K562 (cell line): ENCODE results near the gene POMT1. TPM values are rescaled to one million over a fixed set of nuclear protein-coding genes. Genes with fewer than 3 reads are reported as not detected.
A peak's percentile ranks its signal among the peaks of the same experiment; 100 is the strongest.

Experiments
- ATAC-seq: fragments of 200-7000 bp; cut with Tn5 transposase; 3 replicates; pipeline ENCODE4 v1.9.1; 2020; ENCODE audit warnings: moderate library complexity
- BruUV-seq: library from RNA; stranded (reverse); fragments of 400-500 nt; replicated peaks from 2 replicates; lab custom pipeline; 2021; lab: Mats Ljungman, UMichigan
- CTCF ChIA-PET: fragments of 300-600 bp; formaldehyde crosslinking; extraction: SDS; loops from one replicate; lab custom pipeline; 2021; ENCODE audit warnings: low intra/inter-chr PET ratio; lab: Yijun Ruan, JAX
- POLR2A ChIA-PET: fragments of 300-600, 350-650 bp; sonication (Branson Sonifier 250); formaldehyde crosslinking; extraction: SDS; loops from one replicate; lab custom pipeline; 2021; ENCODE audit warnings: antibody characterized with exemption, inconsistent platforms; lab: Yijun Ruan, JAX
- DNase-seq, 4 experiments: peaks; one replicate each; pipeline versions ENCODE4 v3.0.0 to v3.0.0-alpha.2; 2011 to 2018; ENCODE audit warnings: low spot score in 3 of 4, mixed read lengths in 3 of 4; ENCODE audit errors: extremely low read depth in 1 of 4
- FAIRE-seq: peaks from 2 replicates; lab custom pipeline; 2011; peaks lifted over from hg19 to GRCh38; lab: Jason Lieb, UNC
- H2AFZ ChIP-seq: 2 replicates; pipeline ENCODE4 v1.6.0; 2011; ENCODE audit warnings: low read depth, low read length, control low read depth, inconsistent platforms
- H3K27ac ChIP-seq: fragments of 200-600 bp; 3 replicates; pipeline ENCODE4 v1.8.0; 2011; ENCODE audit warnings: low read depth, mild to moderate bottlenecking, control low read depth, inconsistent platforms, low read length, moderate library complexity, mixed read lengths; ENCODE audit errors: extremely low read depth
- H3K27me3 ChIP-seq, 2 experiments: fragments of 300-600 bp in 1 of 2; 2 replicates in 1 of 2; 3 replicates in 1 of 2; pipeline versions ENCODE4 v1.6.0 to v1.8.0; 2011; ENCODE audit warnings: inconsistent platforms in 2 of 2, low read length in 2 of 2, mild to moderate bottlenecking in 1 of 2, mixed read lengths in 1 of 2, moderate library complexity in 1 of 2; ENCODE audit not compliant: control insufficient read depth in 2 of 2, insufficient read depth in 2 of 2
- H3K36me3 ChIP-seq: fragments of 300-600 bp; 3 replicates; pipeline ENCODE4 v1.8.0; 2011; ENCODE audit warnings: mild to moderate bottlenecking, low read length, inconsistent platforms; ENCODE audit not compliant: control insufficient read depth, insufficient read depth
- H3K4me1 ChIP-seq, 2 experiments: fragments of 200-600 bp in 1 of 2; replicated peaks in 1 of 2; 2 replicates in 1 of 2; 3 replicates in 1 of 2; pipeline versions ENCODE4 v1.5.1 to v1.8.0; 2011; ENCODE audit warnings: inconsistent platforms in 2 of 2, low read length in 2 of 2, mild to moderate bottlenecking in 1 of 2, mixed read lengths in 1 of 2, moderate library complexity in 1 of 2; ENCODE audit not compliant: control insufficient read depth in 2 of 2, insufficient read depth in 2 of 2
- H3K4me2 ChIP-seq: 2 replicates; pipeline ENCODE4 v1.6.1; 2011; ENCODE audit warnings: low read length, control low read depth, inconsistent platforms, mixed read lengths; ENCODE audit not compliant: insufficient read depth
- H3K4me3 ChIP-seq: fragments of 200-600 bp; sonication (generic), shearing (Covaris generic); 2 replicates; pipeline ENCODE4 v1.5.1; 2016; ENCODE audit warnings: control low read depth, inconsistent platforms
- H3K79me2 ChIP-seq: fragments of 200-600 bp; 3 replicates; pipeline ENCODE4 v1.8.0; 2011; ENCODE audit warnings: low read length, inconsistent platforms; ENCODE audit not compliant: control insufficient read depth, insufficient read depth
- H3K9ac ChIP-seq, 2 experiments: 2 replicates each; pipeline versions ENCODE4 v1.6.0 to v1.6.1; 2011; ENCODE audit warnings: low read depth in 2 of 2, low read length in 2 of 2, control low read depth in 1 of 2, inconsistent platforms in 1 of 2, mild to moderate bottlenecking in 1 of 2, mixed read lengths in 1 of 2; ENCODE audit not compliant: insufficient read depth in 1 of 2
- H3K9me1 ChIP-seq: one replicate; pipeline ENCODE4 v1.6.0; 2011; ENCODE audit warnings: inconsistent platforms, mild to moderate bottlenecking, low read length, moderate library complexity; ENCODE audit not compliant: control insufficient read depth, insufficient read depth
- H3K9me3 ChIP-seq: replicated peaks from 2 replicates; pipeline ENCODE4 v1.5.1; 2011; ENCODE audit warnings: low read depth, low read length, inconsistent platforms; ENCODE audit not compliant: control insufficient read depth, insufficient read depth
- H4K20me1 ChIP-seq: replicated peaks from 2 replicates; pipeline ENCODE4 v1.6.1; 2011; ENCODE audit warnings: low read length, inconsistent platforms, mixed read lengths; ENCODE audit not compliant: control insufficient read depth, insufficient read depth
- EP400 ChIP-seq: fragments of 450-650 bp; IDR thresholded peaks from 2 replicates; pipeline ENCODE4 v1.6.1; 2017; ENCODE audit warnings: antibody characterized with exemption, mild to moderate bottlenecking, moderate library complexity
- FOXA1 ChIP-seq: fragments of 450-650 bp; IDR thresholded peaks from 2 replicates; pipeline ENCODE4 v1.6.1; 2016; ENCODE audit warnings: mild to moderate bottlenecking, borderline replicate concordance
- MYNN ChIP-seq, 2 experiments: sonication (generic); formaldehyde crosslinking in 1 of 2; IDR thresholded peaks; 2 replicates each; pipeline versions ENCODE4 v1.5.0 to v1.6.1; 2016 to 2020; ENCODE audit warnings: antibody characterized with exemption in 1 of 2, missing genetic modification reagents in 1 of 2
- NFE2 ChIP-seq: IDR thresholded peaks from 2 replicates; pipeline ENCODE4 v1.6.1; 2014; ENCODE audit warnings: antibody characterized with exemption, low read depth
- PPARD ChIP-seq: fragments of 250-450 bp; sonication (Bioruptor Pico); IDR thresholded peaks from 2 replicates; pipeline ENCODE4 v1.8.0; 2022; ENCODE audit warnings: inconsistent platforms, mild to moderate bottlenecking, moderate library complexity
- TOE1 ChIP-seq, 2 experiments: fragments of 450-650 bp in 1 of 2; sonication (generic) in 1 of 2; formaldehyde crosslinking in 1 of 2; IDR thresholded peaks; 2 replicates each; pipeline versions ENCODE4 v1.7.1 to v1.8.0; 2016 to 2022; ENCODE audit warnings: borderline replicate concordance in 2 of 2, mild to moderate bottlenecking in 2 of 2, antibody characterized with exemption in 1 of 2, inconsistent platforms in 1 of 2, low read depth in 1 of 2, missing genetic modification reagents in 1 of 2, moderate library complexity in 1 of 2
- ZNF12 ChIP-seq: sonication (generic); formaldehyde crosslinking; IDR thresholded peaks from 2 replicates; pipeline ENCODE4 v1.4.0; 2020; ENCODE audit warnings: mild to moderate bottlenecking, missing genetic modification reagents
- ZNF445 ChIP-seq: fragments of 250-450 bp; sonication (Bioruptor Pico); IDR thresholded peaks from 2 replicates; pipeline ENCODE4 v1.4.0; 2020; ENCODE audit warnings: low read depth, mild to moderate bottlenecking, moderate library complexity
- WGBS: fragments of 100-300 bp; shearing (Covaris generic); methylation state at CpG from one replicate; pipeline ENCODE4 v1.1.6; 2016; ENCODE audit warnings: low coverage, mixed read lengths; ENCODE audit not compliant: insufficient coverage; ENCODE audit errors: missing lambda C conversion rate; 5-methylcytosine and 5-hydroxymethylcytosine counted together
- in situ Hi-C: fragments of 300-500 bp; cut with MboI; formaldehyde crosslinking; loops from 4 replicates; pipeline ENCODE4 v1.15.0; 2018; ENCODE audit warnings: inconsistent platforms, mixed read lengths
- intact Hi-C: fragments of 100-400 bp; cut with micrococcal nuclease; formaldehyde crosslinking; loops from 2 replicates; pipeline ENCODE4 v1.14.2; 2022
- polyA plus RNA-seq, 8 experiments: library from polyadenylated mRNA; depleted of rRNA in 4 of 8; stranded (reverse) in 5 of 8; unstranded in 3 of 8; fragments of >200 nt; fragmentation: Nextera tagmentation in 2 of 8; fragmentation: Illumina TruSeq in 1 of 8; extraction: Ambion mirVana in 2 of 8; extraction: Trizol in 1 of 8; gene quantifications; 2 replicates each; pipeline versions ENCODE4 v1.2.1 to v1.2.3, GENCODE V29; 2011 to 2014; ENCODE audit warnings: inconsistent platforms in 1 of 8, missing spikeins in 1 of 8
- total RNA-seq, 7 experiments: library from RNA; depleted of rRNA in 6 of 7; stranded (reverse); fragments of >200 nt in 6 of 7; fragmentation: Illumina TruSeq in 2 of 7; extraction: Trizol in 2 of 7; gene quantifications; 2 replicates each; pipeline versions ENCODE4 v1.2.1 to v1.2.3, GENCODE V29; 2011 to 2021; ENCODE audit warnings: low replicate concordance in 1 of 7
- TF ChIP-seq, protein P1 (sequence below): fragments of 250-450 bp; sonication (Bioruptor Pico); IDR thresholded peaks from 2 replicates; pipeline ENCODE4 v1.6.1; 2021; ENCODE audit warnings: mild to moderate bottlenecking
- TF ChIP-seq, protein P2 (sequence below): fragments of 200-800 bp; sonication (Bioruptor generic); IDR thresholded peaks from 2 replicates; pipeline ENCODE4 v1.6.1; 2017; ENCODE audit warnings: missing genetic modification characterization, missing compliant biosample characterization
- TF ChIP-seq, protein P3 (sequence below): fragments of 450-650 bp; IDR thresholded peaks from 2 replicates; pipeline ENCODE4 v1.6.1; 2017; ENCODE audit warnings: antibody characterized with exemption

Gene POMT1
- total and polyA plus RNA-seq, 9 of the 15 experiments (the other 6 are each of a cell fraction or from before 2014, with no cell fraction given): 1.8 to 23.5 (median 14.6) TPM

DNA sequence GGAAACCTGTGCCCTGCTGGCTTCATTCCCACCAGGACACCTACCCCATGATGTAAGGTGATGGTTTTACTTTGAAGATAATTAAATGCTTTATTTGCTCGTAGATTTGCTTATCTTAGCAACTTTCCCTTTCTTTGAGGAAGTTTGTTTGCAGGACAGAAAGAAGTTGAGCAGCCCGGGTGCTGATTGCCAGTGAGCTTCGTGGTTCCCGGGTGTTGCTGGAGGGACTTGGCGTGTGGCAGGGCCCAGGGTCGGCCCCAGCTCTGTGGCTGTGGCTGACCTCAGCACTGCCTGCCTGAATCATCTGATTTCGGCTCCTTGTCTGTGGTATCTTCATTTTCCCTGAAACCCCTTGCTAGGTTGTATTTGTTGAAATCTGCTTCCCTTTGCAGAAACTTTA lies 8.7 kb downstream of the POMT1 start (continued):
- TF ChIP-seq, protein P1, sequence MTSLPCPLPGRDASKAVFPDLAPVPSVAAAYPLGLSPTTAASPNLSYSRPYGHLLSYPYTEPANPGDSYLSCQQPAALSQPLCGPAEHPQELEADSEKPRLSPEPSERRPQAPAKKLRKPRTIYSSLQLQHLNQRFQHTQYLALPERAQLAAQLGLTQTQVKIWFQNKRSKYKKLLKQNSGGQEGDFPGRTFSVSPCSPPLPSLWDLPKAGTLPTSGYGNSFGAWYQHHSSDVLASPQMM (CRISPR knock-in tag): no peak
- no peak for TF ChIP-seq EP400
- no peak for TF ChIP-seq PPARD
- TF ChIP-seq ZNF445: no peak
- TF ChIP-seq, protein P2, sequence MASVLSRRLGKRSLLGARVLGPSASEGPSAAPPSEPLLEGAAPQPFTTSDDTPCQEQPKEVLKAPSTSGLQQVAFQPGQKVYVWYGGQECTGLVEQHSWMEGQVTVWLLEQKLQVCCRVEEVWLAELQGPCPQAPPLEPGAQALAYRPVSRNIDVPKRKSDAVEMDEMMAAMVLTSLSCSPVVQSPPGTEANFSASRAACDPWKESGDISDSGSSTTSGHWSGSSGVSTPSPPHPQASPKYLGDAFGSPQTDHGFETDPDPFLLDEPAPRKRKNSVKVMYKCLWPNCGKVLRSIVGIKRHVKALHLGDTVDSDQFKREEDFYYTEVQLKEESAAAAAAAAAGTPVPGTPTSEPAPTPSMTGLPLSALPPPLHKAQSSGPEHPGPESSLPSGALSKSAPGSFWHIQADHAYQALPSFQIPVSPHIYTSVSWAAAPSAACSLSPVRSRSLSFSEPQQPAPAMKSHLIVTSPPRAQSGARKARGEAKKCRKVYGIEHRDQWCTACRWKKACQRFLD (CRISPR knock-in tag): no peak

DNA sequence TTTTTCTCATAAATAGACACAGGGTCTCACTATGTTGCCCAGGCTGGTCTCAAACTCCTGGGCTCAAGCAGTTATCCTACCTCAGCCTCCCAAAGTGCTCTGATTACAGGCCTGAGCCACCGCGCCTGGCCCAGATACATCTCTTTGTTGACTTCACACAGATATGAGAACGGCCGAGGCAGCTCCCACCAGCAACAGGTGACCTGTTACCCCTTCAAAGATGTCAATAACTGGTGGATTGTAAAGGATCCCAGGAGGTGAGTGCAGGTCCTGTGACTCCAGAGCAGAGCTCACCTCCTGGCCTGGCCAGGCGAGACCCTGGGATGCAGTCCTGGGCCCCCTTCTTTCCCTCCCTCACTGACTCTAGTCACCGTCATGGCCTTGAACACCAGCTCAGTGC lies 9.2 kb downstream of the POMT1 start:
- CTCF ChIA-PET: no interaction called here
- no peak overlapping the region for H3K4me3 ChIP-seq
- H3K4me1 ChIP-seq: no peaks in the 10 kb centered on the region
- no peak overlapping the region for H2AFZ ChIP-seq
- intact Hi-C loops: no loop called here
- BruUV-seq: no TSS peak
- DNase-seq (no peak), FAIRE-seq (no peak), ATAC-seq (no peak)
- H4K20me1 ChIP-seq: no peaks in the 10 kb centered on the region; the same call in 1 of the 2 replicates
- no peak overlapping the region for H3K4me2 ChIP-seq
- peaks cover 55% of the 10 kb centered on the region; the same call in 2 of the 3 replicates for H3K36me3 ChIP-seq
- WGBS: 88% methylated on average over 5 of the region's 6 CpGs
- 0 out of 4 replicates have a peak overlapping the region, but pooled peaks of 1 of the 2 experiments have one; percentile 20 for H3K9ac ChIP-seq
- H3K9me1 ChIP-seq: no peaks in the 10 kb centered on the region
- H3K79me2 ChIP-seq: no peaks in the 10 kb centered on the region
- no peaks in the 10 kb centered on the region for H3K9me3 ChIP-seq
- H3K27me3 ChIP-seq: no peaks in the 10 kb centered on the region
- in situ Hi-C loops: loop anchor here (10.0 kb wide), 1 partner anchor 233 kb away; the partner anchor contains the start of gene RAPGEF1
- no peak overlapping the region for H3K27ac ChIP-seq
- POLR2A ChIA-PET: interaction anchor here (0.6 to 1.5 kb wide), 5 partner anchors 9 to 898 kb away, joined by 3 to 7 read pairs (median 4); partner anchors contain the start of gene POMT1
- TF ChIP-seq MYNN (IDR thresholded peaks at IDR 0.05): no peak
- TF ChIP-seq MYNN (CRISPR knock-in tag; IDR thresholded peaks at IDR 0.05): no peak
- TF ChIP-seq NFE2: no peak
- TF ChIP-seq TOE1 (IDR thresholded peaks at IDR 0.05; ENCODE audit: borderline replicate concordance): no peak
- no peak for TF ChIP-seq TOE1 (CRISPR knock-in tag; IDR thresholded peaks at IDR 0.05; ENCODE audit: borderline replicate concordance, low read depth)
- TF ChIP-seq, protein P3, sequence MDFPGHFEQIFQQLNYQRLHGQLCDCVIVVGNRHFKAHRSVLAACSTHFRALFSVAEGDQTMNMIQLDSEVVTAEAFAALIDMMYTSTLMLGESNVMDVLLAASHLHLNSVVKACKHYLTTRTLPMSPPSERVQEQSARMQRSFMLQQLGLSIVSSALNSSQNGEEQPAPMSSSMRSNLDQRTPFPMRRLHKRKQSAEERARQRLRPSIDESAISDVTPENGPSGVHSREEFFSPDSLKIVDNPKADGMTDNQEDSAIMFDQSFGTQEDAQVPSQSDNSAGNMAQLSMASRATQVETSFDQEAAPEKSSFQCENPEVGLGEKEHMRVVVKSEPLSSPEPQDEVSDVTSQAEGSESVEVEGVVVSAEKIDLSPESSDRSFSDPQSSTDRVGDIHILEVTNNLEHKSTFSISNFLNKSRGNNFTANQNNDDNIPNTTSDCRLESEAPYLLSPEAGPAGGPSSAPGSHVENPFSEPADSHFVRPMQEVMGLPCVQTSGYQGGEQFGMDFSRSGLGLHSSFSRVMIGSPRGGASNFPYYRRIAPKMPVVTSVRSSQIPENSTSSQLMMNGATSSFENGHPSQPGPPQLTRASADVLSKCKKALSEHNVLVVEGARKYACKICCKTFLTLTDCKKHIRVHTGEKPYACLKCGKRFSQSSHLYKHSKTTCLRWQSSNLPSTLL: no peak
- TF ChIP-seq ZNF12: no peak
- TF ChIP-seq FOXA1: no peak
